HCT116 (cell line): Measurements from ENCODE around the gene CPOX. TPM values are rescaled to one million over a fixed set of nuclear protein-coding genes. Genes with fewer than 3 reads are reported as not detected.

Experiments used
- ATAC-seq: fragments of 200-7000 bp; cut with Tn5 transposase; 2 replicates; pipeline ENCODE4 v1.9.1; 2020; ENCODE audit warnings: mild to moderate bottlenecking, moderate library complexity
- BruUV-seq: library from RNA; stranded (reverse); fragments of 400-500 nt; replicated peaks from 2 replicates; lab custom pipeline; 2021; lab: Mats Ljungman, UMichigan
- CTCF ChIA-PET: fragments of 300-600 bp; sonication (Branson Sonifier 250); formaldehyde crosslinking; loops from one replicate; lab custom pipeline; 2021; ENCODE audit warnings: antibody characterized with exemption; lab: Charles Lee
- POLR2A ChIA-PET: fragments of 300-600, 350-600 bp; sonication (Branson Sonifier 250); formaldehyde crosslinking; loops from one replicate; lab custom pipeline; 2021; ENCODE audit warnings: antibody characterized with exemption; lab: Charles Lee
- RAD21 ChIA-PET, 2 experiments: fragments of 300-600 bp; sonication (Branson Sonifier 250); formaldehyde crosslinking; loops; one replicate each; lab custom pipeline; 2023; ENCODE audit warnings: low total read pairs in 2 of 2; ENCODE audit not compliant: uncharacterized antibody in 2 of 2, unreplicated experiment in 2 of 2, low non-redundant PET in 1 of 2; lab: Charles Lee
- DNase-seq: peaks from one replicate; pipeline ENCODE4 v3.0.0-alpha.2; 2010; ENCODE audit warnings: low read depth, low spot score
- H2AFZ ChIP-seq: fragments of 200-600 bp; shearing (Covaris generic), sonication (generic); 2 replicates; pipeline ENCODE4 v1.6.1; 2017; ENCODE audit warnings: low read depth, mixed run types, mixed read lengths, antibody characterized with exemption, low read length; ENCODE audit not compliant: poor library complexity, severe bottlenecking
- H3K27ac ChIP-seq: 2 replicates; pipeline ENCODE4 v1.5.1; 2012; ENCODE audit warnings: low read depth, low read length
- H3K27me3 ChIP-seq: fragments of 200-600 bp; sonication (generic); 2 replicates; pipeline ENCODE4 v1.6.1; 2016; ENCODE audit warnings: mixed run types, low read length, mixed read lengths; ENCODE audit not compliant: insufficient read depth
- H3K36me3 ChIP-seq, 2 experiments: fragments of 200-500 bp in 1 of 2; fragments of 200-600 bp in 1 of 2; sonication (Bioruptor generic) in 1 of 2; sonication (generic) in 1 of 2; 2 replicates each; pipeline versions ENCODE4 v1.5.1 to v1.6.1; 2014 to 2016; ENCODE audit warnings: low read length in 2 of 2, inconsistent platforms in 1 of 2, mixed read lengths in 1 of 2, mixed run types in 1 of 2; ENCODE audit not compliant: insufficient read depth in 2 of 2, control insufficient read depth in 1 of 2
- H3K4me1 ChIP-seq, 2 experiments: fragments of 200-600 bp in 1 of 2; sonication (generic) in 1 of 2; 2 replicates each; pipeline versions ENCODE4 v1.5.1 to v1.6.1; 2012 to 2017; ENCODE audit warnings: low read length in 2 of 2, inconsistent platforms in 1 of 2, mild to moderate bottlenecking in 1 of 2, mixed read lengths in 1 of 2, mixed run types in 1 of 2, moderate library complexity in 1 of 2; ENCODE audit not compliant: insufficient read depth in 2 of 2, control insufficient read depth in 1 of 2
- H3K4me2 ChIP-seq: fragments of 200-600 bp; sonication (generic); 2 replicates; pipeline ENCODE4 v1.6.1; 2017; ENCODE audit warnings: mixed run types, low read length, mixed read lengths
- H3K4me3 ChIP-seq, 2 experiments: fragments of 200-600 bp in 1 of 2; sonication (generic) in 1 of 2; replicated peaks in 1 of 2; 2 replicates each; pipeline ENCODE4 v1.5.1; 2011 to 2016; ENCODE audit warnings: low read length in 2 of 2, control low read depth in 1 of 2, low read depth in 1 of 2, mild to moderate bottlenecking in 1 of 2, mixed read lengths in 1 of 2, mixed run types in 1 of 2
- H3K79me2 ChIP-seq: fragments of 200-600 bp; sonication (generic); 2 replicates; pipeline ENCODE4 v1.6.1; 2017; ENCODE audit warnings: mild to moderate bottlenecking, mixed run types, low read length, moderate library complexity, mixed read lengths; ENCODE audit not compliant: insufficient read depth
- H3K9ac ChIP-seq: fragments of 200-600 bp; sonication (generic); 2 replicates; pipeline ENCODE4 v1.6.1; 2016; ENCODE audit warnings: low read length, mixed read lengths
- H3K9me2 ChIP-seq: fragments of 200-600 bp; sonication (generic), shearing (Covaris generic); 2 replicates; pipeline ENCODE4 v1.6.1; 2017; ENCODE audit warnings: mixed run types, mild to moderate bottlenecking, moderate library complexity; ENCODE audit not compliant: insufficient read depth
- H3K9me3 ChIP-seq, 2 experiments: fragments of 200-500 bp in 1 of 2; fragments of 200-600 bp in 1 of 2; sonication (Bioruptor generic) in 1 of 2; sonication (generic) in 1 of 2; 2 replicates each; pipeline ENCODE4 v1.6.1; 2014 to 2017; ENCODE audit warnings: low read length in 2 of 2, mixed read lengths in 2 of 2, inconsistent platforms in 1 of 2, low read depth in 1 of 2, mild to moderate bottlenecking in 1 of 2, mixed run types in 1 of 2, moderate library complexity in 1 of 2; ENCODE audit not compliant: control insufficient read depth in 1 of 2, insufficient read depth in 1 of 2
- H4K20me1 ChIP-seq: fragments of 200-600 bp; sonication (generic), shearing (Covaris generic); 2 replicates; pipeline ENCODE4 v1.6.1; 2017; ENCODE audit warnings: mixed run types, mild to moderate bottlenecking, moderate library complexity; ENCODE audit not compliant: insufficient read depth
- CBX3 ChIP-seq: IDR thresholded peaks from 2 replicates; pipeline ENCODE4 v1.6.1; 2012; ENCODE audit warnings: low read depth
- ELF1 ChIP-seq: IDR thresholded peaks from 2 replicates; pipeline ENCODE4 v1.6.1; 2012; ENCODE audit warnings: low read depth, borderline replicate concordance
- RAD21 ChIP-seq: IDR thresholded peaks from 2 replicates; pipeline ENCODE4 v1.6.1; 2012; ENCODE audit warnings: low read depth, mild to moderate bottlenecking
- SIN3A ChIP-seq: IDR thresholded peaks from 2 replicates; pipeline ENCODE4 v1.6.1; 2012; ENCODE audit warnings: low read depth
- TCF7L2 ChIP-seq: IDR thresholded peaks from 2 replicates; pipeline ENCODE4 v1.7.0; 2011; ENCODE audit warnings: borderline replicate concordance, inconsistent platforms; ENCODE audit not compliant: insufficient read depth, insufficient read length; ENCODE audit errors: extremely low read depth
- ZNF274 ChIP-seq: fragments of 200-500 bp; sonication (Bioruptor generic); IDR thresholded peaks from 2 replicates; pipeline ENCODE4 v1.6.1; 2014; ENCODE audit warnings: mild to moderate bottlenecking, low read depth, low read length, inconsistent platforms
- intact Hi-C: fragments of 100-400 bp; cut with micrococcal nuclease; formaldehyde crosslinking; loops from 2 replicates; pipeline ENCODE4 v1.10.0; 2022
- total RNA-seq: library from RNA; stranded (reverse); gene quantifications from one replicate; pipeline ENCODE4 v1.2.1, GENCODE V29; 2021; ENCODE audit not compliant: unreplicated experiment
- TF ChIP-seq, protein P1 (sequence below), 3 experiments: fragments of 200-600 bp in 1 of 3; sonication (generic) in 1 of 3; IDR thresholded peaks in 2 of 3; conservative IDR thresholded peaks in 1 of 3; 2 replicates each; pipeline ENCODE4 v1.5.1; 2012 to 2017; ENCODE audit warnings: low read depth in 2 of 3, low read length in 2 of 3, antibody characterized with exemption in 1 of 3, borderline replicate concordance in 1 of 3, control low read depth in 1 of 3, mild to moderate bottlenecking in 1 of 3, mixed read lengths in 1 of 3, mixed run types in 1 of 3, moderate library complexity in 1 of 3; ENCODE audit not compliant: insufficient read depth in 1 of 3

The CPOX gene
- total RNA-seq, 1 experiment from 2014 or later: 353 TPM

DNA sequence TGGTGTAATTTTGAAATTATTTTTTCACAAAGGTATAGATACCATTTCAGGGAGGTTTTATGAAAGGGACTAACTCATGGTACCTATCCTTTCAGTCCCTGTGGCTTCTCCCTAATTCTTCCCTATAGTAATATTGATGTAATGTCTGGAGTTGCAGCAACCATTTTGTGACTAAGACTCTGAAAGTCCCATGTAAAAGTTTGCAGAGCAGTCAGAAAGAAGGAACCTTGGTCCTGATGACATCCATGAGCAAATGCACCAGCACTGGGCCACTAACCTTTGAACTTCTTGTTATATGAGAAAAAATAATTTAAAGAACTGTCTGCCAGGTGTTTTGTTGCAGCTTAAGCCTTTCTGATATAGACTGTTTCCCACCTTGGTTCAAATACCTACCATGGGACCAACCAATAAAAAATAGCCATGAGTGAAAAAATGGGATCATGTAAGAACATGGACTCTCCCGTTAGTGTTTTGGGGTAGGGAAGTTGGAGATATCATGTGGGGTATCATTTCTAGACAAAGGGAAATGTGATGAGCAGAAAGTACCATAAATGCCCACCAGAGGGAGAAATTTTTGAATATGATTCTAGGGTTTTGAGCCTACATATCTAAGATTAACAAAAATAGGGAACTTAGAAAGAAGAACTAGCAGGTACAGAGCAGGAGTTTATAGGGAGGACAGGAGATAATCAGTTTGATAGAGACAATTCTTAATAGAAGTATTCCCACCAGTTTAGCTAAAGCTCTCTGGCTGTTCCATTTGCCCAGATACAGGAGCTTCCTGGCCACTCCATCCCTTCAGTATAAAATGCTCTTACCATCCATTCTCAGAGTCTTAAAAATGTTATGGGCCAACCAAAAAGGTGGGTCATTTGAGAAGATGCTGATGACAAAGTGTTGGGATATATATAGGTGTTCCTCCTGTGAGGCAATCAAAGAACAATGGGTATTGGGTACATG lies 3.4 kb upstream of the CPOX start:
- Histone ChIP-seq H3K9ac (no peak overlapping the region), H3K9me3 (no peaks in the 10 kb centered on the region), H3K36me3 (peaks cover 0 to 5% of the 10 kb centered on the region in 2 experiments; a peak in 1 of 4 replicates), H4K20me1 (no peaks in the 10 kb centered on the region), H2AFZ (peak overlapping the region; percentile 61), H3K4me1 (peaks cover 16 to 27% of the 10 kb centered on the region in 2 experiments; a peak in 3 of 4 replicates), H3K27ac (no peak overlapping the region), H3K4me2 (no peak overlapping the region), H3K9me2 (no peaks in the 10 kb centered on the region), H3K79me2 (peaks cover 18% of the 10 kb centered on the region), H3K4me3 (no peak overlapping the region), H3K27me3 (no peaks in the 10 kb centered on the region)
- intact Hi-C loops: no loop called here
- POLR2A ChIA-PET: no interaction called here
- DNase-seq: peak; percentile 57
- CTCF ChIA-PET: interaction anchor here (0.9 to 5.5 kb wide), 10 partner anchors 9 to 398 kb away, joined by 3 to 48 read pairs (median 4); no protein-coding TSS in a partner anchor
- TF ChIP-seq ELF1: no peak
- TF ChIP-seq TCF7L2: no peak
- no peak for TF ChIP-seq ZNF274
- TF ChIP-seq, protein P1, sequence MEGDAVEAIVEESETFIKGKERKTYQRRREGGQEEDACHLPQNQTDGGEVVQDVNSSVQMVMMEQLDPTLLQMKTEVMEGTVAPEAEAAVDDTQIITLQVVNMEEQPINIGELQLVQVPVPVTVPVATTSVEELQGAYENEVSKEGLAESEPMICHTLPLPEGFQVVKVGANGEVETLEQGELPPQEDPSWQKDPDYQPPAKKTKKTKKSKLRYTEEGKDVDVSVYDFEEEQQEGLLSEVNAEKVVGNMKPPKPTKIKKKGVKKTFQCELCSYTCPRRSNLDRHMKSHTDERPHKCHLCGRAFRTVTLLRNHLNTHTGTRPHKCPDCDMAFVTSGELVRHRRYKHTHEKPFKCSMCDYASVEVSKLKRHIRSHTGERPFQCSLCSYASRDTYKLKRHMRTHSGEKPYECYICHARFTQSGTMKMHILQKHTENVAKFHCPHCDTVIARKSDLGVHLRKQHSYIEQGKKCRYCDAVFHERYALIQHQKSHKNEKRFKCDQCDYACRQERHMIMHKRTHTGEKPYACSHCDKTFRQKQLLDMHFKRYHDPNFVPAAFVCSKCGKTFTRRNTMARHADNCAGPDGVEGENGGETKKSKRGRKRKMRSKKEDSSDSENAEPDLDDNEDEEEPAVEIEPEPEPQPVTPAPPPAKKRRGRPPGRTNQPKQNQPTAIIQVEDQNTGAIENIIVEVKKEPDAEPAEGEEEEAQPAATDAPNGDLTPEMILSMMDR (IDR thresholded peaks at IDR 0.05 in 2 of 3, conservative IDR thresholded peaks at IDR 0.05 in 1 of 3; ENCODE audit: borderline replicate concordance in 1 of 3, insufficient read depth in 1 of 3, low read depth in 2 of 3, low read length in 2 of 3): peak; percentile 45 to 82 (median 63); a peak in 5 of 6 replicates
- TF ChIP-seq SIN3A: no peak
- TF ChIP-seq RAD21: peak; percentile 53
- no peak for TF ChIP-seq CBX3
- BruUV-seq: no TSS peak
- RAD21 ChIA-PET: interaction anchor here (0.6 kb wide), 2 partner anchors 61 to 198 kb away, joined by 3 read pairs; no protein-coding TSS in a partner anchor
- ATAC-seq: no peak
